Gastrocnemius medialis (tissue), 4 donors: ENCODE data around the gene AFF1.

Experiments used
- POLR2A ChIP-seq, 2 donors: fragments of 450-650 bp; IDR thresholded peaks; one replicate each; pipeline ENCODE4 v1.6.1; 2017; ENCODE audit warnings: antibody characterized with exemption in 2 of 2, mild to moderate bottlenecking in 2 of 2, moderate library complexity in 2 of 2
- TF ChIP-seq, protein P1 (sequence below), 5 experiments: fragments of 450-650 bp in 3 of 5; fragments of 200-600 bp in 2 of 5; sonication (generic) in 2 of 5; IDR thresholded peaks in 4 of 5; conservative IDR thresholded peaks in 1 of 5; 1 replicate in 4 of 5; 2 replicates in 1 of 5; pipeline ENCODE4 v1.5.1; 2016 to 2019; ENCODE audit warnings: antibody characterized with exemption in 5 of 5, mild to moderate bottlenecking in 3 of 5, moderate library complexity in 3 of 5

- TF ChIP-seq, protein P1, sequence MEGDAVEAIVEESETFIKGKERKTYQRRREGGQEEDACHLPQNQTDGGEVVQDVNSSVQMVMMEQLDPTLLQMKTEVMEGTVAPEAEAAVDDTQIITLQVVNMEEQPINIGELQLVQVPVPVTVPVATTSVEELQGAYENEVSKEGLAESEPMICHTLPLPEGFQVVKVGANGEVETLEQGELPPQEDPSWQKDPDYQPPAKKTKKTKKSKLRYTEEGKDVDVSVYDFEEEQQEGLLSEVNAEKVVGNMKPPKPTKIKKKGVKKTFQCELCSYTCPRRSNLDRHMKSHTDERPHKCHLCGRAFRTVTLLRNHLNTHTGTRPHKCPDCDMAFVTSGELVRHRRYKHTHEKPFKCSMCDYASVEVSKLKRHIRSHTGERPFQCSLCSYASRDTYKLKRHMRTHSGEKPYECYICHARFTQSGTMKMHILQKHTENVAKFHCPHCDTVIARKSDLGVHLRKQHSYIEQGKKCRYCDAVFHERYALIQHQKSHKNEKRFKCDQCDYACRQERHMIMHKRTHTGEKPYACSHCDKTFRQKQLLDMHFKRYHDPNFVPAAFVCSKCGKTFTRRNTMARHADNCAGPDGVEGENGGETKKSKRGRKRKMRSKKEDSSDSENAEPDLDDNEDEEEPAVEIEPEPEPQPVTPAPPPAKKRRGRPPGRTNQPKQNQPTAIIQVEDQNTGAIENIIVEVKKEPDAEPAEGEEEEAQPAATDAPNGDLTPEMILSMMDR (IDR thresholded peaks at IDR 0.05 in 4 of 5, conservative IDR thresholded peaks at IDR 0.05 in 1 of 5) = no peak
- no peak for TF ChIP-seq POLR2A (IDR thresholded peaks at IDR 0.05)
Measured at GRCh38 chr4:87141428-87141827, 206.6 kb downstream of the AFF1 start.
